ENCODE data around the gene CLPTM1L.
"Not testable (repeated sequence)": the region's sequence is repeated elsewhere in the genome, so short reads cannot be mapped to it uniquely, and the experiment has no call there.

CLPTM1L gene

DNA sequence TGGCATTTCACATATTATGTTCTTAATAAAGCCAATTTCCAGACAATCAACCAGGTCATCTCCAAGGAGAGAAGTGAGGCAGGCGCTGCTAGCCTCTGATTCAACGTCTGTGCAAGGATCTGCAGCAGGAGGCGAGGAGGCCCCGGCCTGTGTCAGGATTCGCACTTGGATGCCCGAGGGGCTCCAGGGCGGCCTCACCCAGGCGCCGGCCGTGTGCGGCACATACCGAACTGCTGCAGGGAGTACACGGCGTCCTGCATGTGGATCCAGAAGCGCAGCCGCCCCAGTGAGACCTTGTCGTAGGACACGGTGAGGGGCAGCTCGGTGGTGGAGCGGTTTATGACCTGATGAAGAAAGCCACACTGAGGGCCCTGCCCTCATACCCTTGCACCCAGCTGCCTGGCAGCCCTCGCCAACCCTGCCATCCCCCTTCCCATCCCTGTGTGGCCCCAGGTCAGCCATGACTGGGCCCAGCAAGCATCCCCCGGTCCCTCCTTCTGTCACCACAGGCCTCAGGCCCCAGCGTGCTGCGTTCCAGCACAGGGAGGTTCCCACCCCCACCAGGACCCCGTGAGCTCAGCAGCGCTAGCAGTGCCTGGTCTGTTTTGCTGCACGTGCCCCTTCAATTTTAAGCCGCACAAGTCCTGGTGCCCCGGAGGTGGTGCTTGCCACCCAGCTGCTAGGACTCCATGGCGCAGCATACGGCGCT is 9.9 kb downstream of the CLPTM1L start:
- Histone ChIP-seq H3K27ac (ENCODE audit: poor library complexity, severe bottlenecking) (no peak overlapping the region), H3K4me1 (ENCODE audit: insufficient read depth, poor library complexity, severe bottlenecking) (peaks cover 17% of the 10 kb centered on the region), H3K36me3 (ENCODE audit: low read depth) (peaks cover 72% of the 10 kb centered on the region), H3K4me3 (ENCODE audit: severe bottlenecking) (no peak overlapping the region), H3K27me3 (ENCODE audit: insufficient read depth, poor library complexity, severe bottlenecking) (no peaks in the 10 kb centered on the region), H3K9me3 (ENCODE audit: severe bottlenecking) (no peaks in the 10 kb centered on the region)
- TF ChIP-seq, protein P1, sequence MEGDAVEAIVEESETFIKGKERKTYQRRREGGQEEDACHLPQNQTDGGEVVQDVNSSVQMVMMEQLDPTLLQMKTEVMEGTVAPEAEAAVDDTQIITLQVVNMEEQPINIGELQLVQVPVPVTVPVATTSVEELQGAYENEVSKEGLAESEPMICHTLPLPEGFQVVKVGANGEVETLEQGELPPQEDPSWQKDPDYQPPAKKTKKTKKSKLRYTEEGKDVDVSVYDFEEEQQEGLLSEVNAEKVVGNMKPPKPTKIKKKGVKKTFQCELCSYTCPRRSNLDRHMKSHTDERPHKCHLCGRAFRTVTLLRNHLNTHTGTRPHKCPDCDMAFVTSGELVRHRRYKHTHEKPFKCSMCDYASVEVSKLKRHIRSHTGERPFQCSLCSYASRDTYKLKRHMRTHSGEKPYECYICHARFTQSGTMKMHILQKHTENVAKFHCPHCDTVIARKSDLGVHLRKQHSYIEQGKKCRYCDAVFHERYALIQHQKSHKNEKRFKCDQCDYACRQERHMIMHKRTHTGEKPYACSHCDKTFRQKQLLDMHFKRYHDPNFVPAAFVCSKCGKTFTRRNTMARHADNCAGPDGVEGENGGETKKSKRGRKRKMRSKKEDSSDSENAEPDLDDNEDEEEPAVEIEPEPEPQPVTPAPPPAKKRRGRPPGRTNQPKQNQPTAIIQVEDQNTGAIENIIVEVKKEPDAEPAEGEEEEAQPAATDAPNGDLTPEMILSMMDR (IDR thresholded peaks at IDR 0.05; ENCODE audit: poor library complexity, severe bottlenecking) = no peak
- DNase-seq (ENCODE audit: low spot score) = no peak
- no peak for ATAC-seq (ENCODE audit: low read depth)

DNA sequence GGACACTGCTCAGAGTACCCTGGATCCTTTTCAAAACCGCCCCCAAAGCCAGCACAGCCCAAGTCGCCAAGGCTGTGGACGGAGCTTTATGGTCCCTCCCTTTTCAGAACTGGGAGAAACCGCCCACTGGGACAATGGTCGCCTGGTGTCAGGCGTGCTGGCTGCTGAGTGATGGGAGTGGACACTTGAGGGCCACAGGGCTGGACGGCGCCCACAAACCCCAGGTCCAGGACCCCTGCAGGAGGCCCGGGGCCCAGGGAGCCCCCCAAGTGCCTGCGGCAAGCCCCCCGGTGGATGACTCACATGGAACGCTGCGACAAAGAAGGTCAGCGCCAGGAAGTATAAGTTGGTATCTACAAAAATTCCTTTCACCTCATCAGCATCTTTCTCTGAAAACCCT is 10.9 kb downstream of the CLPTM1L start:
- Histone ChIP-seq H3K4me3 (ENCODE audit: severe bottlenecking) (no peak overlapping the region), H3K36me3 (ENCODE audit: low read depth) (peaks cover 75% of the 10 kb centered on the region), H3K9me3 (ENCODE audit: severe bottlenecking) (no peaks in the 10 kb centered on the region), H3K27ac (ENCODE audit: poor library complexity, severe bottlenecking) (no peak overlapping the region), H3K27me3 (ENCODE audit: insufficient read depth, poor library complexity, severe bottlenecking) (no peaks in the 10 kb centered on the region), H3K4me1 (ENCODE audit: insufficient read depth, poor library complexity, severe bottlenecking) (peaks cover 22% of the 10 kb centered on the region)
- TF ChIP-seq, protein P1 (IDR thresholded peaks at IDR 0.05; ENCODE audit: poor library complexity, severe bottlenecking) = no peak
- DNase-seq (ENCODE audit: low spot score) = no peak
- ATAC-seq (ENCODE audit: low read depth) = no peak

DNA sequence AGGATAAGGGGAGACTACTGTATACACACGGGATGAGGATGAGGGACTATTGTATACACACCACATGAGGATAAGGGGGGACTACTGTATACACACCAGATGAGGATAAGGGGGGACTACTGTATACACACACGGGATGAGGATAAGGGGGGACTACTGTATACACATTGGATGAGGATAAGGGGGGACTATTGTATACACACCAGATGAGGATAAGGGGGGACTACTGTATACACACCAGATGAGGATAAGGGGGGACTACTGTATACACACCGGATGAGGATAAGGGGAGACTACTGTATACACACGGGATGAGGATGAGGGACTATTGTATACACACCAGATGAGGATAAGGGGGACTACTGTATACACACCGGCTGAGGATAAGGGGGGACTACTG is 11.6 kb downstream of the CLPTM1L start:
- not testable (repeated sequence) for H3K9me3 ChIP-seq (ENCODE audit: severe bottlenecking); H3K27ac ChIP-seq (ENCODE audit: poor library complexity, severe bottlenecking); ATAC-seq (ENCODE audit: low read depth); DNase-seq (ENCODE audit: low spot score); H3K27me3 ChIP-seq (ENCODE audit: insufficient read depth, poor library complexity, severe bottlenecking); H3K4me3 ChIP-seq (ENCODE audit: severe bottlenecking)
- peaks cover 29% of the 10 kb centered on the region for H3K4me1 ChIP-seq (ENCODE audit: insufficient read depth, poor library complexity, severe bottlenecking)
- peaks cover 71% of the 10 kb centered on the region for H3K36me3 ChIP-seq (ENCODE audit: low read depth)

DNA sequence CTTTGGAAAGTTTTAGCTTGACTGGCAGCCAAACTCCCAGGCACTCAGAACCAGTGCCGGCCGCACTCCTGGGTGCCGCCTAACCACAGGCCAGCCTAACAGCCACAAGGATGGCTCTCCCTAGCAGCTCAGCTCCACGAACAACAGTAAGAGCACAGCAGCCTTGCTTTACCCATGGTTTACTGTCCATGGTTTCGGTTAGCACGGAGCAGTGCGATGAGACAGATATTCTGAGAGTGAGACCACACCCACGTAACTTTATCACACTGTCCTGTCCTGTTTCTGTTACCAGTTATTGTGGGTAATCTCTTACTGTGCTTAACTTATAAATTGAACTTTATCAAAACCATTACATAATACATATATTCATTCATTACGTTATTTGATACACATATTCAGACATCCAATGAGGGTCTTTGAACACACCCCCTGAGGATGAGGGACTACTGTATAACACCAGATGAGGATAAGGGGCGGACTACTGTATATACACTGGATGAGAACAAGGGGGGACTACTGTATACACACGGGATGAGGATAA is 12.4 kb downstream of the CLPTM1L start:
- Histone ChIP-seq H3K4me1 (ENCODE audit: insufficient read depth, poor library complexity, severe bottlenecking) (peaks cover 29% of the 10 kb centered on the region), H3K27me3 (ENCODE audit: insufficient read depth, poor library complexity, severe bottlenecking) (no peaks in the 10 kb centered on the region), H3K36me3 (ENCODE audit: low read depth) (peaks cover 64% of the 10 kb centered on the region), H3K27ac (ENCODE audit: poor library complexity, severe bottlenecking) (peak overlapping the region; percentile 100), H3K9me3 (ENCODE audit: severe bottlenecking) (no peaks in the 10 kb centered on the region), H3K4me3 (ENCODE audit: severe bottlenecking) (no peak overlapping the region)
- TF ChIP-seq, protein P1 (IDR thresholded peaks at IDR 0.05; ENCODE audit: poor library complexity, severe bottlenecking) = no peak
- peak; percentile 3; the same call in 2 of the 3 replicates for ATAC-seq (ENCODE audit: low read depth)
- no peak for DNase-seq (ENCODE audit: low spot score)

DNA sequence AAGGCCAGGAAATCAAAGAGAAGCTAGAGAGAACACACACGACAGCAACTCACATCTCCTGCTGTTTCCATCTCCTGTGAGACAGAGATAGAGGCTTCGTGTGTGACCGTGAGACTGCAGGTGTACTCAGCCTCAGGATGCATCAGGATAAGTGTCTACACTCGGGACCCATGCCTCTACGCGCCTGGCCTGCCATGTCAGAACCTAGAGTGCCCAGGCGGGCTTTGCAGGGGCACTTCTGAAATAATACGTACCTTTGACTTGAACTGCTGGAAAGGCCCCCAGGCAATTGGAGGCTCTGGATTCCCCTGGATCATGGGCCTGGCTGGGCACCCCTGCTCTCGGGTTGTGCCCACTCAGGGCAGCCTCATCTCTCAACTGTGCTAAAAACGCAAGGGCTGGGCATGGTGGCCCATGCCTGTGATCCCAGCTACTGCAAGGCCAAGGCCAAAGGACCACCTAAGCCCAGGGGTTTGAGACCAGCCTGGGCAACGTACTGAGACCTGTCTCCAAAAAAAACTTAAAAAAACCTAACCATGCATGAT is 13.0 kb downstream of the CLPTM1L start:
- peaks cover 29% of the 10 kb centered on the region for H3K4me1 ChIP-seq (ENCODE audit: insufficient read depth, poor library complexity, severe bottlenecking)
- peak overlapping the region; percentile 100 for H3K27ac ChIP-seq (ENCODE audit: poor library complexity, severe bottlenecking)
- no peaks in the 10 kb centered on the region for H3K9me3 ChIP-seq (ENCODE audit: severe bottlenecking)
- ATAC-seq (ENCODE audit: low read depth) (no peak), DNase-seq (ENCODE audit: low spot score) (no peak)
- H3K27me3 ChIP-seq (ENCODE audit: insufficient read depth, poor library complexity, severe bottlenecking) = no peaks in the 10 kb centered on the region
- no peak overlapping the region for H3K4me3 ChIP-seq (ENCODE audit: severe bottlenecking)
- peaks cover 58% of the 10 kb centered on the region for H3K36me3 ChIP-seq (ENCODE audit: low read depth)
- TF ChIP-seq, protein P1 (IDR thresholded peaks at IDR 0.05; ENCODE audit: poor library complexity, severe bottlenecking) = no peak
